Measurements from ENCODE around the gene CAMSAP1. TPM values are rescaled to one million over a fixed set of nuclear protein-coding genes. Genes with fewer than 3 reads are reported as not detected.

The CAMSAP1 gene
- total RNA-seq, 2 experiments from 2014 or later, result 20.2 to 27.0 TPM

- H3K27me3 Mint-ChIP-seq, result no peaks in the 10 kb centered on the region
- ChIA-PET POLR2A (interaction anchor here (1.4 kb wide), 1 partner anchor 53 kb away, joined by 6 read pairs; no protein-coding TSS in a partner anchor), CTCF (no interaction called here)
- H3K4me3 Mint-ChIP-seq, result peak overlapping the region; percentile 78
- H3K4me1 Mint-ChIP-seq (ENCODE audit: low read depth), result peaks cover 61% of the 10 kb centered on the region
- intact Hi-C loops (cut with micrococcal nuclease), result no loop called here
- H3K9me3 Mint-ChIP-seq, result peaks cover 4% of the 10 kb centered on the region
- peaks cover 42% of the 10 kb centered on the region for H3K36me3 Mint-ChIP-seq (ENCODE audit: low read depth)
- TF ChIP-seq CTCF (IDR thresholded peaks at IDR 0.05), result no peak
- no peak for DNase-seq
- no peak for ATAC-seq
- H3K27ac Mint-ChIP-seq, result peak overlapping the region; percentile 82
Observed at GRCh38 chr9:135906291-135907005, 898 bp downstream of the CAMSAP1 start.

- H3K27me3 Mint-ChIP-seq, result no peaks in the 10 kb centered on the region
- ATAC-seq, result peak; percentile 45
- H3K27ac Mint-ChIP-seq, result peak overlapping the region; percentile 82
- CTCF ChIA-PET, result no interaction called here
- peak; percentile 86 for DNase-seq
- peak overlapping the region; percentile 78 for H3K4me3 Mint-ChIP-seq
- TF ChIP-seq CTCF (IDR thresholded peaks at IDR 0.05), result no peak
- peaks cover 38% of the 10 kb centered on the region for H3K36me3 Mint-ChIP-seq (ENCODE audit: low read depth)
- peaks cover 3% of the 10 kb centered on the region for H3K9me3 Mint-ChIP-seq
- intact Hi-C loops (cut with micrococcal nuclease), result no loop called here
- POLR2A ChIA-PET, result interaction anchor here (0.7 to 1.4 kb wide), 3 partner anchors 20 to 55 kb away, joined by 3 to 6 read pairs (median 6); partner anchors contain the start of gene UBAC1
- H3K4me1 Mint-ChIP-seq (ENCODE audit: low read depth), result peaks cover 56% of the 10 kb centered on the region
Observed at GRCh38 chr9:135905380-135906258, 1.7 kb downstream of the CAMSAP1 start.

- ChIA-PET POLR2A (interaction anchor here (1.3 kb wide), 1 partner anchor 36 kb away, joined by 3 read pairs; no protein-coding TSS in a partner anchor), CTCF (no interaction called here)
- Mint-ChIP-seq H3K27me3 (no peaks in the 10 kb centered on the region), H3K4me3 (no peak overlapping the region), H3K9me3 (peaks cover 8% of the 10 kb centered on the region), H3K4me1 (ENCODE audit: low read depth) (peaks cover 52% of the 10 kb centered on the region), H3K36me3 (ENCODE audit: low read depth) (peaks cover 36% of the 10 kb centered on the region), H3K27ac (no peak overlapping the region)
- DNase-seq (no peak), ATAC-seq (no peak)
- TF ChIP-seq CTCF (IDR thresholded peaks at IDR 0.05), result no peak
- intact Hi-C loops (cut with micrococcal nuclease), result no loop called here
Observed at GRCh38 chr9:135903786-135904520, 3.4 kb downstream of the CAMSAP1 start.

- no peaks in the 10 kb centered on the region for H3K27me3 Mint-ChIP-seq
- no peak for TF ChIP-seq CTCF (IDR thresholded peaks at IDR 0.05)
- H3K9me3 Mint-ChIP-seq, result peaks cover 8% of the 10 kb centered on the region
- DNase-seq (no peak), ATAC-seq (no peak)
- intact Hi-C loops (cut with micrococcal nuclease), result no loop called here
- ChIA-PET POLR2A (interaction anchor here (1.3 kb wide), 1 partner anchor 36 kb away, joined by 3 read pairs; no protein-coding TSS in a partner anchor), CTCF (no interaction called here)
- no peak overlapping the region for H3K27ac Mint-ChIP-seq
- H3K4me3 Mint-ChIP-seq, result no peak overlapping the region
- H3K36me3 Mint-ChIP-seq (ENCODE audit: low read depth), result peaks cover 34% of the 10 kb centered on the region
- peaks cover 52% of the 10 kb centered on the region for H3K4me1 Mint-ChIP-seq (ENCODE audit: low read depth)
Observed at GRCh38 chr9:135903358-135903656, 4.0 kb downstream of the CAMSAP1 start.

Measured in activated CD8-positive, alpha-beta T cell treated with anti-CD3 and anti-CD28 coated beads for 36 hours (primary cell).